ENCODE measurements around the gene SNU13.
"Not testable (repeated sequence)": the region's sequence is repeated elsewhere in the genome, so short reads cannot be mapped to it uniquely, and the experiment has no call there.

SNU13 gene

GRCh38 chr22:41699264-41700107 lies 10.8 kb upstream of the SNU13 start, which contains the start of gene MEI1:
Gene MEI1, plus strand, starts transcription at chr22:41699503. Its CDS starts 36 bp downstream, at chr22:41699539.
- Histone ChIP-seq H3K27me3 (ENCODE audit: control insufficient read depth, insufficient read depth, low read length, poor library complexity, severe bottlenecking) (no peaks in the 10 kb centered on the region), H3K4me3 (ENCODE audit: insufficient read depth, low read depth, low read length) (no peak within 1 kb of the TSS), H3K27ac (ENCODE audit: insufficient read depth, low read depth, low read length, poor library complexity, severe bottlenecking) (no peak within 1 kb of the TSS), H3K36me3 (ENCODE audit: control insufficient read depth, insufficient read depth, low read length) (no peaks in the 10 kb centered on the region), H3K9me3 (ENCODE audit: control insufficient read depth, low read length) (no peaks in the 10 kb centered on the region), H3K4me1 (ENCODE audit: control insufficient read depth, insufficient read depth, low read length) (peaks cover 16% of the 10 kb centered on the region)
- WGBS, 2 experiments, result 96% methylated on average over 69 of the region's 69 CpGs

- H3K27ac ChIP-seq (ENCODE audit: insufficient read depth, low read depth, low read length, poor library complexity, severe bottlenecking), result no peak overlapping the region
- H3K4me3 ChIP-seq (ENCODE audit: insufficient read depth, low read depth, low read length), result no peak overlapping the region
- H3K4me1 ChIP-seq (ENCODE audit: control insufficient read depth, insufficient read depth, low read length), result peaks cover 16% of the 10 kb centered on the region
Measured at GRCh38 chr22:41697126-41697775, 8.6 kb upstream of the SNU13 start.

GRCh38 chr22:41696703-41697102 lies 8.0 kb upstream of the SNU13 start:
- 86% methylated on average over 11 of the region's 11 CpGs for whole genome bisulfite sequencing, 2 experiments
- no peaks in the 10 kb centered on the region for H3K27me3 ChIP-seq (ENCODE audit: control insufficient read depth, insufficient read depth, low read length, poor library complexity, severe bottlenecking)
- no peaks in the 10 kb centered on the region for H3K9me3 ChIP-seq (ENCODE audit: control insufficient read depth, low read length)
- H3K4me3 ChIP-seq (ENCODE audit: insufficient read depth, low read depth, low read length), result no peak overlapping the region
- peaks cover 16% of the 10 kb centered on the region for H3K4me1 ChIP-seq (ENCODE audit: control insufficient read depth, insufficient read depth, low read length)
- H3K27ac ChIP-seq (ENCODE audit: insufficient read depth, low read depth, low read length, poor library complexity, severe bottlenecking), result no peak overlapping the region
- H3K36me3 ChIP-seq (ENCODE audit: control insufficient read depth, insufficient read depth, low read length), result peaks cover 4% of the 10 kb centered on the region

More at GRCh38 chr22:41697126-41697775, 8.6 kb upstream of the SNU13 start:
- Histone ChIP-seq H3K9me3 (ENCODE audit: control insufficient read depth, low read length) (no peaks in the 10 kb centered on the region), H3K27me3 (ENCODE audit: control insufficient read depth, insufficient read depth, low read length, poor library complexity, severe bottlenecking) (no peaks in the 10 kb centered on the region), H3K36me3 (ENCODE audit: control insufficient read depth, insufficient read depth, low read length) (peaks cover 4% of the 10 kb centered on the region)
- 30 to 33% methylated on average over 12 of the region's 12 CpGs for WGBS, 2 experiments

- Histone ChIP-seq H3K4me1 (ENCODE audit: control insufficient read depth, insufficient read depth, low read length) (peaks cover 16% of the 10 kb centered on the region), H3K27ac (ENCODE audit: insufficient read depth, low read depth, low read length, poor library complexity, severe bottlenecking) (no peak overlapping the region), H3K27me3 (ENCODE audit: control insufficient read depth, insufficient read depth, low read length, poor library complexity, severe bottlenecking) (no peaks in the 10 kb centered on the region), H3K36me3 (ENCODE audit: control insufficient read depth, insufficient read depth, low read length) (peaks cover 4% of the 10 kb centered on the region), H3K4me3 (ENCODE audit: insufficient read depth, low read depth, low read length) (no peak overlapping the region), H3K9me3 (ENCODE audit: control insufficient read depth, low read length) (no peaks in the 10 kb centered on the region)
- 93 to 94% methylated on average over 2 of the region's 2 CpGs for WGBS, 2 experiments
Measured at GRCh38 chr22:41695211-41695610, 6.5 kb upstream of the SNU13 start.

- H3K9me3 ChIP-seq (ENCODE audit: control insufficient read depth, low read length), result no peaks in the 10 kb centered on the region
- H3K36me3 ChIP-seq (ENCODE audit: control insufficient read depth, insufficient read depth, low read length), result peaks cover 4% of the 10 kb centered on the region
- peaks cover 6% of the 10 kb centered on the region for H3K4me1 ChIP-seq (ENCODE audit: control insufficient read depth, insufficient read depth, low read length)
- WGBS, 2 experiments, result 92 to 97% methylated on average over 3 of the region's 3 CpGs
- no peak overlapping the region for H3K27ac ChIP-seq (ENCODE audit: insufficient read depth, low read depth, low read length, poor library complexity, severe bottlenecking)
- H3K4me3 ChIP-seq (ENCODE audit: insufficient read depth, low read depth, low read length), result no peak overlapping the region
- no peaks in the 10 kb centered on the region for H3K27me3 ChIP-seq (ENCODE audit: control insufficient read depth, insufficient read depth, low read length, poor library complexity, severe bottlenecking)
Measured at GRCh38 chr22:41690476-41690875, 1.8 kb upstream of the SNU13 start.

GRCh38 chr22:41687901-41688364 lies 734 bp downstream of the SNU13 start:
- H3K4me3 ChIP-seq (ENCODE audit: insufficient read depth, low read depth, low read length), result peak overlapping the region; percentile 97
- 1 to 2% methylated on average over 18 to 20 of the region's 20 CpGs for WGBS, 2 experiments
- no peaks in the 10 kb centered on the region for H3K27me3 ChIP-seq (ENCODE audit: control insufficient read depth, insufficient read depth, low read length, poor library complexity, severe bottlenecking)
- no peaks in the 10 kb centered on the region for H3K36me3 ChIP-seq (ENCODE audit: control insufficient read depth, insufficient read depth, low read length)
- H3K4me1 ChIP-seq (ENCODE audit: control insufficient read depth, insufficient read depth, low read length), result peaks cover 6% of the 10 kb centered on the region
- H3K9me3 ChIP-seq (ENCODE audit: control insufficient read depth, low read length), result no peaks in the 10 kb centered on the region
- H3K27ac ChIP-seq (ENCODE audit: insufficient read depth, low read depth, low read length, poor library complexity, severe bottlenecking), result peak overlapping the region; percentile 83

GRCh38 chr22:41686890-41687289 lies 1.8 kb downstream of the SNU13 start:
- not testable (repeated sequence) for H3K9me3 ChIP-seq (ENCODE audit: control insufficient read depth, low read length); H3K4me1 ChIP-seq (ENCODE audit: control insufficient read depth, insufficient read depth, low read length); H3K4me3 ChIP-seq (ENCODE audit: insufficient read depth, low read depth, low read length); H3K36me3 ChIP-seq (ENCODE audit: control insufficient read depth, insufficient read depth, low read length); H3K27me3 ChIP-seq (ENCODE audit: control insufficient read depth, insufficient read depth, low read length, poor library complexity, severe bottlenecking); H3K27ac ChIP-seq (ENCODE audit: insufficient read depth, low read depth, low read length, poor library complexity, severe bottlenecking)
- 94 to 96% methylated on average over 9 to 11 of the region's 11 CpGs for WGBS, 2 experiments

- no peak overlapping the region for H3K4me3 ChIP-seq (ENCODE audit: insufficient read depth, low read depth, low read length)
- H3K9me3 ChIP-seq (ENCODE audit: control insufficient read depth, low read length), result no peaks in the 10 kb centered on the region
- H3K27me3 ChIP-seq (ENCODE audit: control insufficient read depth, insufficient read depth, low read length, poor library complexity, severe bottlenecking), result no peaks in the 10 kb centered on the region
- peaks cover 6% of the 10 kb centered on the region for H3K4me1 ChIP-seq (ENCODE audit: control insufficient read depth, insufficient read depth, low read length)
- 76 to 94% methylated on average over 2 to 4 of the region's 4 CpGs for WGBS, 2 experiments
- peaks cover 7% of the 10 kb centered on the region for H3K36me3 ChIP-seq (ENCODE audit: control insufficient read depth, insufficient read depth, low read length)
- no peak overlapping the region for H3K27ac ChIP-seq (ENCODE audit: insufficient read depth, low read depth, low read length, poor library complexity, severe bottlenecking)
Measured at GRCh38 chr22:41684194-41684593, 4.5 kb downstream of the SNU13 start.

GRCh38 chr22:41683616-41684015 lies 5.1 kb downstream of the SNU13 start:
- no peaks in the 10 kb centered on the region for H3K27me3 ChIP-seq (ENCODE audit: control insufficient read depth, insufficient read depth, low read length, poor library complexity, severe bottlenecking)
- H3K36me3 ChIP-seq (ENCODE audit: control insufficient read depth, insufficient read depth, low read length), result peaks cover 7% of the 10 kb centered on the region
- peaks cover 6% of the 10 kb centered on the region for H3K4me1 ChIP-seq (ENCODE audit: control insufficient read depth, insufficient read depth, low read length)
- H3K9me3 ChIP-seq (ENCODE audit: control insufficient read depth, low read length), result no peaks in the 10 kb centered on the region
- 96 to 97% methylated on average over 2 of the region's 3 CpGs for WGBS, 2 experiments
- no peak overlapping the region for H3K27ac ChIP-seq (ENCODE audit: insufficient read depth, low read depth, low read length, poor library complexity, severe bottlenecking)
- H3K4me3 ChIP-seq (ENCODE audit: insufficient read depth, low read depth, low read length), result no peak overlapping the region

- H3K4me1 ChIP-seq (ENCODE audit: control insufficient read depth, insufficient read depth, low read length), result peaks cover 6% of the 10 kb centered on the region
- no peaks in the 10 kb centered on the region for H3K9me3 ChIP-seq (ENCODE audit: control insufficient read depth, low read length)
- no peak overlapping the region for H3K27ac ChIP-seq (ENCODE audit: insufficient read depth, low read depth, low read length, poor library complexity, severe bottlenecking)
- no peaks in the 10 kb centered on the region for H3K27me3 ChIP-seq (ENCODE audit: control insufficient read depth, insufficient read depth, low read length, poor library complexity, severe bottlenecking)
- WGBS, 2 experiments, result 91 to 93% methylated on average over 9 of the region's 9 CpGs
- H3K36me3 ChIP-seq (ENCODE audit: control insufficient read depth, insufficient read depth, low read length), result peaks cover 7% of the 10 kb centered on the region
- peak overlapping the region; percentile 51 for H3K4me3 ChIP-seq (ENCODE audit: insufficient read depth, low read depth, low read length)
Measured at GRCh38 chr22:41683052-41683451, 5.6 kb downstream of the SNU13 start.

Measured in ectodermal cell (in vitro differentiated cells).